HCT116 (cell line): ENCODE measurements around the gene TIGAR. TPM values are rescaled to one million over a fixed set of nuclear protein-coding genes. Genes with fewer than 3 reads are reported as not detected.

Experiments
- ATAC-seq: fragments of 200-7000 bp; cut with Tn5 transposase; 2 replicates; pipeline ENCODE4 v1.9.1; 2020; ENCODE audit warnings: mild to moderate bottlenecking, moderate library complexity
- BruUV-seq: library from RNA; stranded (reverse); fragments of 400-500 nt; replicated peaks from 2 replicates; lab custom pipeline; 2021; lab: Mats Ljungman, UMichigan
- CTCF ChIA-PET: fragments of 300-600 bp; sonication (Branson Sonifier 250); formaldehyde crosslinking; loops from one replicate; lab custom pipeline; 2021; ENCODE audit warnings: antibody characterized with exemption; lab: Charles Lee
- POLR2A ChIA-PET: fragments of 300-600, 350-600 bp; sonication (Branson Sonifier 250); formaldehyde crosslinking; loops from one replicate; lab custom pipeline; 2021; ENCODE audit warnings: antibody characterized with exemption; lab: Charles Lee
- RAD21 ChIA-PET, 2 experiments: fragments of 300-600 bp; sonication (Branson Sonifier 250); formaldehyde crosslinking; loops; one replicate each; lab custom pipeline; 2023; ENCODE audit warnings: low total read pairs in 2 of 2; ENCODE audit not compliant: uncharacterized antibody in 2 of 2, unreplicated experiment in 2 of 2, low non-redundant PET in 1 of 2; lab: Charles Lee
- DNase-seq: peaks from one replicate; pipeline ENCODE4 v3.0.0-alpha.2; 2010; ENCODE audit warnings: low read depth, low spot score
- H2AFZ ChIP-seq: fragments of 200-600 bp; shearing (Covaris generic), sonication (generic); 2 replicates; pipeline ENCODE4 v1.6.1; 2017; ENCODE audit warnings: low read depth, mixed run types, mixed read lengths, antibody characterized with exemption, low read length; ENCODE audit not compliant: poor library complexity, severe bottlenecking
- H3K27ac ChIP-seq: 2 replicates; pipeline ENCODE4 v1.5.1; 2012; ENCODE audit warnings: low read depth, low read length
- H3K27me3 ChIP-seq: fragments of 200-600 bp; sonication (generic); 2 replicates; pipeline ENCODE4 v1.6.1; 2016; ENCODE audit warnings: mixed run types, low read length, mixed read lengths; ENCODE audit not compliant: insufficient read depth
- H3K36me3 ChIP-seq, 2 experiments: fragments of 200-500 bp in 1 of 2; fragments of 200-600 bp in 1 of 2; sonication (Bioruptor generic) in 1 of 2; sonication (generic) in 1 of 2; 2 replicates each; pipeline versions ENCODE4 v1.5.1 to v1.6.1; 2014 to 2016; ENCODE audit warnings: low read length in 2 of 2, inconsistent platforms in 1 of 2, mixed read lengths in 1 of 2, mixed run types in 1 of 2; ENCODE audit not compliant: insufficient read depth in 2 of 2, control insufficient read depth in 1 of 2
- H3K4me1 ChIP-seq, 2 experiments: fragments of 200-600 bp in 1 of 2; sonication (generic) in 1 of 2; 2 replicates each; pipeline versions ENCODE4 v1.5.1 to v1.6.1; 2012 to 2017; ENCODE audit warnings: low read length in 2 of 2, inconsistent platforms in 1 of 2, mild to moderate bottlenecking in 1 of 2, mixed read lengths in 1 of 2, mixed run types in 1 of 2, moderate library complexity in 1 of 2; ENCODE audit not compliant: insufficient read depth in 2 of 2, control insufficient read depth in 1 of 2
- H3K4me2 ChIP-seq: fragments of 200-600 bp; sonication (generic); 2 replicates; pipeline ENCODE4 v1.6.1; 2017; ENCODE audit warnings: mixed run types, low read length, mixed read lengths
- H3K4me3 ChIP-seq, 2 experiments: fragments of 200-600 bp in 1 of 2; sonication (generic) in 1 of 2; replicated peaks in 1 of 2; 2 replicates each; pipeline ENCODE4 v1.5.1; 2011 to 2016; ENCODE audit warnings: low read length in 2 of 2, control low read depth in 1 of 2, low read depth in 1 of 2, mild to moderate bottlenecking in 1 of 2, mixed read lengths in 1 of 2, mixed run types in 1 of 2
- H3K79me2 ChIP-seq: fragments of 200-600 bp; sonication (generic); 2 replicates; pipeline ENCODE4 v1.6.1; 2017; ENCODE audit warnings: mild to moderate bottlenecking, mixed run types, low read length, moderate library complexity, mixed read lengths; ENCODE audit not compliant: insufficient read depth
- H3K9ac ChIP-seq: fragments of 200-600 bp; sonication (generic); 2 replicates; pipeline ENCODE4 v1.6.1; 2016; ENCODE audit warnings: low read length, mixed read lengths
- H3K9me2 ChIP-seq: fragments of 200-600 bp; sonication (generic), shearing (Covaris generic); 2 replicates; pipeline ENCODE4 v1.6.1; 2017; ENCODE audit warnings: mixed run types, mild to moderate bottlenecking, moderate library complexity; ENCODE audit not compliant: insufficient read depth
- H3K9me3 ChIP-seq, 2 experiments: fragments of 200-500 bp in 1 of 2; fragments of 200-600 bp in 1 of 2; sonication (Bioruptor generic) in 1 of 2; sonication (generic) in 1 of 2; 2 replicates each; pipeline ENCODE4 v1.6.1; 2014 to 2017; ENCODE audit warnings: low read length in 2 of 2, mixed read lengths in 2 of 2, inconsistent platforms in 1 of 2, low read depth in 1 of 2, mild to moderate bottlenecking in 1 of 2, mixed run types in 1 of 2, moderate library complexity in 1 of 2; ENCODE audit not compliant: control insufficient read depth in 1 of 2, insufficient read depth in 1 of 2
- H4K20me1 ChIP-seq: fragments of 200-600 bp; sonication (generic), shearing (Covaris generic); 2 replicates; pipeline ENCODE4 v1.6.1; 2017; ENCODE audit warnings: mixed run types, mild to moderate bottlenecking, moderate library complexity; ENCODE audit not compliant: insufficient read depth
- CEBPB ChIP-seq: IDR thresholded peaks from 2 replicates; pipeline ENCODE4 v1.6.1; 2012; ENCODE audit warnings: low read depth
- ELF1 ChIP-seq: IDR thresholded peaks from 2 replicates; pipeline ENCODE4 v1.6.1; 2012; ENCODE audit warnings: low read depth, borderline replicate concordance
- FOSL1 ChIP-seq: IDR thresholded peaks from 2 replicates; pipeline ENCODE4 v1.6.1; 2012; ENCODE audit warnings: low read depth
- JUND ChIP-seq: IDR thresholded peaks from 2 replicates; pipeline ENCODE4 v1.6.1; 2012
- POLR2A ChIP-seq: IDR thresholded peaks from 2 replicates; pipeline ENCODE4 v1.7.0; 2011; ENCODE audit warnings: borderline replicate concordance; ENCODE audit not compliant: insufficient read depth, insufficient read length; ENCODE audit errors: extremely low read depth
- POLR2AphosphoS5 ChIP-seq: IDR thresholded peaks from 2 replicates; pipeline ENCODE4 v1.6.1; 2011; ENCODE audit warnings: mild to moderate bottlenecking, low read depth, low read length, moderate library complexity
- RAD21 ChIP-seq: IDR thresholded peaks from 2 replicates; pipeline ENCODE4 v1.6.1; 2012; ENCODE audit warnings: low read depth, mild to moderate bottlenecking
- SP1 ChIP-seq: IDR thresholded peaks from 2 replicates; pipeline ENCODE4 v1.6.1; 2012; ENCODE audit warnings: low read depth
- TCF7L2 ChIP-seq: IDR thresholded peaks from 2 replicates; pipeline ENCODE4 v1.7.0; 2011; ENCODE audit warnings: borderline replicate concordance, inconsistent platforms; ENCODE audit not compliant: insufficient read depth, insufficient read length; ENCODE audit errors: extremely low read depth
- YY1 ChIP-seq: IDR thresholded peaks from 2 replicates; pipeline ENCODE4 v1.6.1; 2011; ENCODE audit warnings: low read length, low read depth, moderate library complexity, mild to moderate bottlenecking; ENCODE audit not compliant: insufficient replicate concordance; ENCODE audit errors: extremely low read depth
- ZFX ChIP-seq: fragments of 450-650 bp; IDR thresholded peaks from 2 replicates; pipeline ENCODE4 v1.6.1; 2017
- ZNF274 ChIP-seq: fragments of 200-500 bp; sonication (Bioruptor generic); IDR thresholded peaks from 2 replicates; pipeline ENCODE4 v1.6.1; 2014; ENCODE audit warnings: mild to moderate bottlenecking, low read depth, low read length, inconsistent platforms
- intact Hi-C: fragments of 100-400 bp; cut with micrococcal nuclease; formaldehyde crosslinking; loops from 2 replicates; pipeline ENCODE4 v1.10.0; 2022
- total RNA-seq: library from RNA; stranded (reverse); gene quantifications from one replicate; pipeline ENCODE4 v1.2.1, GENCODE V29; 2021; ENCODE audit not compliant: unreplicated experiment

TIGAR gene
- total RNA-seq, 1 experiment from 2014 or later: 13.7 TPM

- intact Hi-C loops: no loop called here
- no peaks in the 10 kb centered on the region for H4K20me1 ChIP-seq
- no peaks in the 10 kb centered on the region for H3K9me3 ChIP-seq
- TF ChIP-seq JUND (no peak), ZNF274 (no peak), ZFX (no peak), POLR2AphosphoS5 (no peak), ELF1 (no peak), POLR2A (no peak), SP1 (no peak), CEBPB (no peak), RAD21 (no peak), TCF7L2 (no peak), FOSL1 (no peak), YY1 (no peak)
- ChIA-PET CTCF (no interaction called here), POLR2A (no interaction called here), RAD21 (no interaction called here)
- H3K27me3 ChIP-seq: 0 out of 2 replicates have a peak, but pooled peaks cover 6% of the 10 kb centered on the region
- H3K9me2 ChIP-seq: no peaks in the 10 kb centered on the region
- H3K36me3 ChIP-seq: no peaks in the 10 kb centered on the region
- no peak overlapping the region for H3K4me3 ChIP-seq
- BruUV-seq: no TSS peak
- no peak overlapping the region for H2AFZ ChIP-seq
- no peak overlapping the region for H3K9ac ChIP-seq
- no peak overlapping the region for H3K4me2 ChIP-seq
- H3K27ac ChIP-seq: no peak overlapping the region
- no peak for DNase-seq
- no peaks in the 10 kb centered on the region for H3K79me2 ChIP-seq
- no peak for ATAC-seq
- H3K4me1 ChIP-seq: no peaks in the 10 kb centered on the region; a peak in 1 of 4 replicates
Observed at GRCh38 chr12:4282103-4282891, 38.7 kb upstream of the TIGAR start.
